Activated CD8-positive, alpha-beta T cell treated with anti-CD3 and anti-CD28 coated beads for 36 hours (primary cell): Measurements from ENCODE around the gene FBXW2. TPM values are rescaled to one million over a fixed set of nuclear protein-coding genes. Genes with fewer than 3 reads are reported as not detected.

Source experiments
- ATAC-seq: fragments of 200-7000 bp; cut with Tn5 transposase; one replicate; pipeline ENCODE4 v1.10.0; 2021; ENCODE audit warnings: mild to moderate bottlenecking, moderate library complexity
- CTCF ChIA-PET: fragments of 350-600 bp; sonication (Branson Sonifier 250); formaldehyde crosslinking; loops from one replicate; lab custom pipeline; 2021; ENCODE audit warnings: antibody characterized with exemption; lab: Charles Lee
- POLR2A ChIA-PET: fragments of 350-600 bp; sonication (Branson Sonifier 250); formaldehyde crosslinking; loops from one replicate; lab custom pipeline; 2021; ENCODE audit warnings: antibody characterized with exemption; lab: Charles Lee
- DNase-seq: peaks from one replicate; pipeline ENCODE4 v3.0.0-alpha.2; 2020
- H3K27ac Mint-ChIP-seq: one replicate; pipeline ENCODE4 v1.8.0; 2021; ENCODE audit warnings: mild to moderate bottlenecking, mixed read lengths
- H3K27me3 Mint-ChIP-seq: one replicate; pipeline ENCODE4 v1.8.0; 2021; ENCODE audit warnings: mixed read lengths
- H3K36me3 Mint-ChIP-seq: one replicate; pipeline ENCODE4 v1.8.0; 2021; ENCODE audit warnings: low read depth, mixed read lengths
- H3K4me1 Mint-ChIP-seq: one replicate; pipeline ENCODE4 v1.8.0; 2021; ENCODE audit warnings: low read depth, mixed read lengths
- H3K4me3 Mint-ChIP-seq: one replicate; pipeline ENCODE4 v1.8.0; 2021; ENCODE audit warnings: mild to moderate bottlenecking, moderate library complexity, mixed read lengths
- H3K9me3 Mint-ChIP-seq: one replicate; pipeline ENCODE4 v1.8.0; 2021; ENCODE audit warnings: mixed read lengths
- CTCF ChIP-seq: fragments of 200-600 bp; IDR thresholded peaks from one replicate; pipeline ENCODE4 v1.8.0; 2022; ENCODE audit warnings: antibody characterized with exemption, mild to moderate bottlenecking
- intact Hi-C: fragments of 100-400 bp; cut with micrococcal nuclease; formaldehyde crosslinking; loops from one replicate; pipeline ENCODE4 v1.10.0; 2022
- total RNA-seq, 2 experiments: library from RNA; stranded (reverse); gene quantifications; one replicate each; pipeline ENCODE4 v1.2.3, GENCODE V29; 2021

Gene FBXW2
- total RNA-seq, 2 experiments from 2014 or later = 68.8 to 68.9 TPM

- CTCF ChIA-PET = interaction anchor here (1.1 kb wide), 1 partner anchor 265 kb away, joined by 3 read pairs; no protein-coding TSS in a partner anchor
- no peaks in the 10 kb centered on the region for H3K27me3 Mint-ChIP-seq
- H3K4me3 Mint-ChIP-seq = no peak overlapping the region
- no peaks in the 10 kb centered on the region for H3K9me3 Mint-ChIP-seq
- H3K27ac Mint-ChIP-seq = no peak overlapping the region
- no peak for TF ChIP-seq CTCF
- POLR2A ChIA-PET = no interaction called here
- no peak for DNase-seq
- no peaks in the 10 kb centered on the region for H3K36me3 Mint-ChIP-seq
- no peak for ATAC-seq
- intact Hi-C loops = no loop called here
- H3K4me1 Mint-ChIP-seq = peaks cover 18% of the 10 kb centered on the region
Measured at GRCh38 chr9:120716483-120716882, 76.7 kb downstream of the FBXW2 start.

DNA sequence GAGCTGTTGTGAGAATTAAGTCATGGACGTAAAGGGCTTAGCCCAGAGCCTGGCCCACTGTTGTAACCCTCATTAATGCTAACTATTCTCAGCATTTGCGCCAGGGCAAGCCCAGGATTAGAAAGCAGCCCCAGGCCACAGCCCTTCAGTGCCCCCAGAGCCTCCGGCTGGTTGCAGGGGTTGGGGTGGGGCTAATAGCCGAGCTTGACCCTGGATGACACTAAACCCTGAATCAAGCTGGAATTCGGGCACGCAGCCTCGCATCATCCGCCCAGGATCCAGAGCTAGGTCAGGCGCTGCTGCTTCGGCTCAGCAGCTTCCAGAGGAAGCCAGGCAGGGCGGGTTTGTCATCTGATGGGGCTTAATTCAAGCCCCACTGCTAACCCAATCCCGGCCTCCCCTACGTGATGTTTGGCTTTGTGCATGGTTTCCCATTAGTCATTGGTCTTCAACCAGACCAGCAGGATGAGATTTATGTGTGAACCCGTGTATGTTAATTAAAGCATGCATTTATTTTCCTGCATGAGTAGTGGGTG, 77.8 kb downstream of the FBXW2 start:
- Mint-ChIP-seq H3K27ac (no peak overlapping the region), H3K27me3 (no peaks in the 10 kb centered on the region), H3K4me3 (peak overlapping the region; percentile 77), H3K9me3 (no peaks in the 10 kb centered on the region), H3K4me1 (peaks cover 28% of the 10 kb centered on the region), H3K36me3 (no peaks in the 10 kb centered on the region)
- ATAC-seq (no peak), DNase-seq (no peak)
- POLR2A ChIA-PET = interaction anchor here (0.8 to 1.2 kb wide), 8 partner anchors 9 to 177 kb away, joined by 3 to 4 read pairs (median 3); no protein-coding TSS in a partner anchor
- intact Hi-C loops = no loop called here
- CTCF ChIA-PET = interaction anchor here (0.9 kb wide), 1 partner anchor 95 kb away, joined by 7 read pairs; no protein-coding TSS in a partner anchor
- no peak for TF ChIP-seq CTCF

GRCh38 chr9:120714846-120715388, 78.3 kb downstream of the FBXW2 start:
- no peak for TF ChIP-seq CTCF
- ChIA-PET CTCF (interaction anchor here (0.9 to 1.1 kb wide), 2 partner anchors 92 to 95 kb away, joined by 5 to 7 read pairs; no protein-coding TSS in a partner anchor), POLR2A (interaction anchor here (0.8 to 1.2 kb wide), 10 partner anchors 9 to 210 kb away, joined by 3 to 4 read pairs (median 3); no protein-coding TSS in a partner anchor)
- H3K27ac Mint-ChIP-seq = no peak overlapping the region
- H3K27me3 Mint-ChIP-seq = no peaks in the 10 kb centered on the region
- peaks cover 29% of the 10 kb centered on the region for H3K4me1 Mint-ChIP-seq
- intact Hi-C loops = no loop called here
- H3K36me3 Mint-ChIP-seq = no peaks in the 10 kb centered on the region
- H3K9me3 Mint-ChIP-seq = no peaks in the 10 kb centered on the region
- no peak for ATAC-seq
- H3K4me3 Mint-ChIP-seq = peak overlapping the region; percentile 77
- peak; percentile 9 for DNase-seq

- ATAC-seq (peak; percentile 97), DNase-seq (peak; percentile 99)
- H3K27me3 Mint-ChIP-seq = no peaks in the 10 kb centered on the region
- no peak for TF ChIP-seq CTCF
- peaks cover 31% of the 10 kb centered on the region for H3K4me1 Mint-ChIP-seq
- peak within 1 kb of the TSS; percentile 79 for H3K4me3 Mint-ChIP-seq
- H3K36me3 Mint-ChIP-seq = no peaks in the 10 kb centered on the region
- CTCF ChIA-PET = interaction anchor here (1.1 kb wide), 1 partner anchor 91 kb away, joined by 5 read pairs; no protein-coding TSS in a partner anchor
- no peaks in the 10 kb centered on the region for H3K9me3 Mint-ChIP-seq
- POLR2A ChIA-PET = interaction anchor here (0.8 to 1.2 kb wide), 6 partner anchors 12 to 211 kb away, joined by 3 to 4 read pairs (median 3); no protein-coding TSS in a partner anchor
- intact Hi-C loops = no loop called here
- peak within 1 kb of the TSS; percentile 84 for H3K27ac Mint-ChIP-seq
Measured at GRCh38 chr9:120714088-120714845, 78.9 kb downstream of the FBXW2 start, which contains the start of gene MEGF9. Gene MEGF9 (minus strand): TSS chr9:120714470. CDS start chr9:120714358, 112 bp downstream.
